ENCODE measurements around the gene KCNMB2. TPM values are rescaled to one million over a fixed set of nuclear protein-coding genes. Genes with fewer than 3 reads are reported as not detected.
"Not testable (repeated sequence)": the region's sequence is repeated elsewhere in the genome, so short reads cannot be mapped to it uniquely, and the experiment has no call there.

The KCNMB2 gene
- polyA plus RNA-seq, 3 donors, result 23.8 to 28.5 (median 27.8) TPM

GRCh38 chr3:178549426-178549825 is 13.2 kb downstream of the KCNMB2 start:
- DNase-seq (ENCODE audit: extremely low read depth in 1 of 11, low read depth in 9 of 11, low spot score in 4 of 11), result not testable (repeated sequence)

- DNase-seq (ENCODE audit: extremely low read depth in 1 of 11, low read depth in 9 of 11, low spot score in 4 of 11), result peak in 2 of 11 donors; percentile 38 to 43
Observed at GRCh38 chr3:178551916-178552321, 15.7 kb downstream of the KCNMB2 start.

- peak in 5 of 11 donors; percentile 18 to 52 (median 39) for DNase-seq (ENCODE audit: extremely low read depth in 1 of 11, low read depth in 9 of 11, low spot score in 4 of 11)
Observed at GRCh38 chr3:178558637-178559036, 22.4 kb downstream of the KCNMB2 start.

- DNase-seq (ENCODE audit: extremely low read depth in 1 of 11, low read depth in 9 of 11, low spot score in 4 of 11), result no peak
Observed at GRCh38 chr3:178560759-178561158, 24.5 kb downstream of the KCNMB2 start.

- no peak for DNase-seq (ENCODE audit: extremely low read depth in 1 of 11, low read depth in 9 of 11, low spot score in 4 of 11)
Observed at GRCh38 chr3:178561239-178561638, 25.0 kb downstream of the KCNMB2 start.

GRCh38 chr3:178562143-178562946 is 26.1 kb downstream of the KCNMB2 start:
- no peak for DNase-seq (ENCODE audit: extremely low read depth in 1 of 11, low read depth in 9 of 11, low spot score in 4 of 11)

GRCh38 chr3:178562947-178563232 is 26.7 kb downstream of the KCNMB2 start:
- DNase-seq (ENCODE audit: extremely low read depth in 1 of 11, low read depth in 9 of 11, low spot score in 4 of 11), result no peak

- no peak for DNase-seq (ENCODE audit: extremely low read depth in 1 of 11, low read depth in 9 of 11, low spot score in 4 of 11)
Observed at GRCh38 chr3:178567611-178568010, 31.4 kb downstream of the KCNMB2 start.

- peak in 2 of 11 donors; percentile 20 to 31 for DNase-seq (ENCODE audit: extremely low read depth in 1 of 11, low read depth in 9 of 11, low spot score in 4 of 11)
Observed at GRCh38 chr3:178568155-178568731, 32.0 kb downstream of the KCNMB2 start.

GRCh38 chr3:178568911-178569310 is 32.7 kb downstream of the KCNMB2 start:
- no peak for DNase-seq (ENCODE audit: extremely low read depth in 1 of 11, low read depth in 9 of 11, low spot score in 4 of 11)

- no peak for DNase-seq (ENCODE audit: extremely low read depth in 1 of 11, low read depth in 9 of 11, low spot score in 4 of 11)
Observed at GRCh38 chr3:178569826-178570225, 33.6 kb downstream of the KCNMB2 start.

- DNase-seq (ENCODE audit: extremely low read depth in 1 of 11, low read depth in 9 of 11, low spot score in 4 of 11), result no peak
Observed at GRCh38 chr3:178583963-178584575, 47.8 kb downstream of the KCNMB2 start.

GRCh38 chr3:178584722-178585380 is 48.6 kb downstream of the KCNMB2 start:
- DNase-seq (ENCODE audit: extremely low read depth in 1 of 11, low read depth in 9 of 11, low spot score in 4 of 11), result no peak

GRCh38 chr3:178585454-178585853 is 49.2 kb downstream of the KCNMB2 start:
- DNase-seq (ENCODE audit: extremely low read depth in 1 of 11, low read depth in 9 of 11, low spot score in 4 of 11), result no peak

- no peak for DNase-seq (ENCODE audit: extremely low read depth in 1 of 11, low read depth in 9 of 11, low spot score in 4 of 11)
Observed at GRCh38 chr3:178586076-178586475, 49.8 kb downstream of the KCNMB2 start.

GRCh38 chr3:178588628-178589027 is 52.4 kb downstream of the KCNMB2 start:
- no peak for DNase-seq (ENCODE audit: extremely low read depth in 1 of 11, low read depth in 9 of 11, low spot score in 4 of 11)

GRCh38 chr3:178593786-178594185 is 57.5 kb downstream of the KCNMB2 start:
- DNase-seq (ENCODE audit: extremely low read depth in 1 of 11, low read depth in 9 of 11, low spot score in 4 of 11), result no peak

- no peak for DNase-seq (ENCODE audit: extremely low read depth in 1 of 11, low read depth in 9 of 11, low spot score in 4 of 11)
Observed at GRCh38 chr3:178597371-178597770, 61.1 kb downstream of the KCNMB2 start.

- peak in 1 of 11 donors; percentile 14 for DNase-seq (ENCODE audit: extremely low read depth in 1 of 11, low read depth in 9 of 11, low spot score in 4 of 11)
Observed at GRCh38 chr3:178602856-178603255, 66.6 kb downstream of the KCNMB2 start.

- DNase-seq (ENCODE audit: extremely low read depth in 1 of 11, low read depth in 9 of 11, low spot score in 4 of 11), result no peak
Observed at GRCh38 chr3:178603735-178604134, 67.5 kb downstream of the KCNMB2 start.
